CD4-positive, alpha-beta T cell treated with Interleukin-6 at 100 ng/mL for 8 hours (primary cell): ENCODE results near the gene ANO10.
"Not testable (repeated sequence)": the region's sequence is repeated elsewhere in the genome, so short reads cannot be mapped to it uniquely, and the experiment has no call there.

Source experiments
- DNase-seq: peaks from one replicate; pipeline ENCODE4 v3.0.0-alpha.2; 2020; ENCODE audit warnings: mixed read lengths, low spot score

ANO10 gene

DNA sequence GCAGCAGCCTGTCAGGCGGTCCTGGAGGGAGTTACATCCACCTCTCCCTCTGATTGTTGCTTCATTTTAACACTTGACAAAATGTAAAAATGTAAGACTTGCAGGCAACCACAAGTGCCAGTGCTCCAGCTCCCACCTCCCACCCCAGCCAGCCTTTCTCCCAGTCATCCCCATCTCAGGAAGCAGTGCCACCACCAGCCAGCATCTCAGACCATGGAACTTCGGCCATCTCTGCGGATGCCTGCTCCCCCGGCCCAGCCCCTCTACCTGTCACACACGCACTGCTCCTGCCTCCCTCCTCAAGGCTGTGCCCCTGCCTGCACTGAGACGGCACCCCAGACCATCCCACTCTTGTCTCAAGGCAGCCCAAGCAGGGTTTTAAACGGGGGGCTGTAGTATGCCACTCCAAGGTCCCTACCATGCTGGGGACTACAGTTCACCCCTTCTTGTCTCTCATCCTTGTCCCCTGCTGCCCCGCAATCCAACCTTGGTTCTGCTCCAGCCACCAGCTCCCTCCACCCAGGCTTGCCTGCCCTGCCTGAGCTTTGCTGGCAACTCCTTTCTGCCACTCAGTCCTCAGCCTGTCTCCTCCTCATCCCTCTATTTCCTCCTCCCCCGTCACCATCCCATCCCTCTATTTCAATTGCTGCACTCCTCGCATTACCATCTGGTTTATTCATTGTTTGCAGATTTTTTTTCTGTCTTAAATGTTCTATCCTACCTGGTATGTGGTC is 249.6 kb downstream of the ANO10 start:
- no peak for DNase-seq

DNA sequence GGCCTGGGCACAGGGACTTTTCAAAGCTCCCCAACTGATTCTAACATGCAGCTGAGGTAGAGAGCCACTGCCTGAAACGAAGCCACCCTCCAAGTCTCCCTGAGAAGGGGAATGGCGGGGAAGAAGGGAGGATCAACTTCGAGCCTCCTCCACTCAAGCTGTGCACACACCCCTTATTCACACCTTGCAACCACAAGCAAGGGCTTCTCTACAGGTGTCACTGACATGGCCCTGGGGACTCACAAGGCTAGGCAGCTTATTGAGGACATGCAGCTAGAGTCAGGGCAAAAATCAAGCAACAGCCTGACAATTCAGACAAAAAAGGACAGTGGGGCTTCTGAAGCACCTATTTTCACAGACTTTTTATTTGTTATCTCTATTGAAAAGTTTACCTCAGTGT is 250.3 kb downstream of the ANO10 start:
- no peak for DNase-seq

DNA sequence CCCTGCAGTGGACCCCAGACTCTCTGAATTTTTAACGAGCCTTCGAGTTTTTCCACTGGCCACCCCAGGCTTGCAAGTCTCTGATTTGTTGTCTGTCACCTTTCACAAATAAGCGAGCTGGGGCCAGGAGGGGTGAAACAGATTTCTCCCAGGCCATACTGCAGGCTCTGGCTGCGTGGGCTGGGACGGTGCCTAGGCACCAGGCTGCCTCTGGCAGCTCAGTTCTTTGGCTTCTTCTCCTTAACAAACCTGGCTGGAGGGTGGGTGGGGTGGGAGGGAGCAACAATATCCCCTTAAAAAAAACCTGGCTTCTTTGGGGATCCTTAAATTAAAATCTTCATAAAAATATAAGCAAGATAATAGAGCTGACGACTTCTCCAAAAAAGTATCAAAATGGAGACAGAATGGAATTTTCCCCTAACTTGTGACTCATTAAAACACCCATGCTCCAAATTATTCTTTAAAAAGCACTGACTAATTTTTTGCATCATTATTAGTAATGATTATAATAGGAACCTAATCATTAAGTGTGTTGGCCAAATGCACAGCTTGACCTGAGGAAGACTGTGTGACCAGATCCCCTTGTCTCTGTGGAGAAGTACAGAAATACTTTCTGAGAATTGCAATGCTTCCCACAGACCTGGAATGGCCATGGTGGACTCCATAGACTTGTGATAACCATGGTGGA is 251.4 kb downstream of the ANO10 start:
- no peak for DNase-seq

DNA sequence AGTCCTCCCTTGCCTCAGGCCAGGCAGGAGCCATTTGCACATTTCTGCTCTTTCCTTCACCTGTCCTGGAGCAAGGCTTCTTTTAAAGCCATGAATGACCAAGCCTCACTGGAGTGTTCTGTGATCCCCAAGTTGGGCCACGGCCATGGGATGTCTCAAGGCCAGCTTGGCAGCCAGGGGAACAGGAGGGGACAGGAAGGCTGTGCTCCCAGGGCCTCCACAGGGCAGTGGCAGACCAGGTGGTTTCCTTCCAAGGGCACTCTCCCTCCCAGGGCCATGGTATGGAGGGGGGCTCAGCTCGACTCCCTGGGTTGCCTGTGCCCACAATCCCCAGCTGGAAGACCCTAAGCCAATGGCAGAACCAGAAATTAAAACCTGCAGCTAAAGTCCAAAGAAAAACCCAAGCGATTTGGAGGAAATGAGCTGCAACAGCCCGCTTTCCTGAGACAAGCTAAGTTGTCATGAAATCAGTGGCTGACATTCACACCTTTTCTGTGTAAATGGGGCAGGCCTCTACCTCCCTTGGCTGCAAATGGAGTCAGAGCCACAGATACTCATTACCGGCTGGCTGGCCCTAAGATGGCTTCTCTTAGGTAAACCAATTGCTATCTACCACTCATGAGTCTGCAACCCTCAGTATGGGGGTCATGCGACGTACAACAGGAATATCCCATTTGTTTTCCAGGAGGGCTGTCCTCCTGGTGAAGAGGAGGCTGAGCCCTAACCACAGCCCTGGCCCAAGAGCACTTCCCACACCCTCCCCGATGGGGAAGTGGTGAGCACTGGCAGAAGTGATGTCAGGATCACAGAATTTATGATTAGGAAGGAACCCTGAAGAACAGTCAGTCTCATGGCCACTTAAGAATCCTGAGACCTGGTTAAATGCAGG is 252.2 kb downstream of the ANO10 start:
- no peak for DNase-seq

DNA sequence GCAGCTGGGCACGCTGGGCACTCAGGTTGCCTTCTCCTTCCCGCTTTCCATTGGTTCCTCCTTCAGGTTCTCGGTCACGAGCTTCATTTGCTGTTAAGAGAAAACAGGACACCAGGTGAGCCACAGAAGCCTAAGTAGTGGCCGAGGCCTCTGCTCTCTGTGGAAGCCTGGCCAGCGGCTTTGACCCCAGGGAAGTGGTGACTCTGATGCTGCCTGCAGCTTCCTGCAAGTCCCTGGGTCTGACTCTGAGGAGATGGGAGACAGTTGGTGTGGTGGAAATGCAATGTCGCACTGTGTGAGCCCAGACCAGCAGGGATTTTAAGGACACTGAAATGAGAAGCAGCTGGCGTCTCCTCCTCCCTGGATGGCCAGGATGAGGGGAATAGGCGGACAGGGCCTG is 254.9 kb downstream of the ANO10 start:
- no peak for DNase-seq

DNA sequence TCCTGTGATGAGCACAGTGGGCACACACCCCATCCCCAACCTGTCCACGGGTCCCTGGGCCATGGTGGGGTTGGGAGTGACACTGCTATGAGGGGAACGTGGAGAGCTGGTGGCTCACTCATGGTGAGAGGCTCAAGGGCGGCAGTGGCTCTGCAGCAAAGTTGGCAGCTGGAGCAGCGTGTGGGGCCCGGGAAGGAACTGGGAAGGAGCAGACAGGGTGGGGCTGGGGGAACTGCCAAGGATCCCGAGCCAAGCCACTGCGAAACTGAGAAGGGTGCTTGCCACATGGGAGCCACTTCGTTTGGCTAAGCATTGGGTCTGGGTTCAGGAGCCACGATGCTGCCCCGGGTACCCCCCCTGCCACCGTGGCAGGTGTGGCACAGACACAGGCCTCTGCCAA is 255.3 kb downstream of the ANO10 start:
- no peak for DNase-seq

DNA sequence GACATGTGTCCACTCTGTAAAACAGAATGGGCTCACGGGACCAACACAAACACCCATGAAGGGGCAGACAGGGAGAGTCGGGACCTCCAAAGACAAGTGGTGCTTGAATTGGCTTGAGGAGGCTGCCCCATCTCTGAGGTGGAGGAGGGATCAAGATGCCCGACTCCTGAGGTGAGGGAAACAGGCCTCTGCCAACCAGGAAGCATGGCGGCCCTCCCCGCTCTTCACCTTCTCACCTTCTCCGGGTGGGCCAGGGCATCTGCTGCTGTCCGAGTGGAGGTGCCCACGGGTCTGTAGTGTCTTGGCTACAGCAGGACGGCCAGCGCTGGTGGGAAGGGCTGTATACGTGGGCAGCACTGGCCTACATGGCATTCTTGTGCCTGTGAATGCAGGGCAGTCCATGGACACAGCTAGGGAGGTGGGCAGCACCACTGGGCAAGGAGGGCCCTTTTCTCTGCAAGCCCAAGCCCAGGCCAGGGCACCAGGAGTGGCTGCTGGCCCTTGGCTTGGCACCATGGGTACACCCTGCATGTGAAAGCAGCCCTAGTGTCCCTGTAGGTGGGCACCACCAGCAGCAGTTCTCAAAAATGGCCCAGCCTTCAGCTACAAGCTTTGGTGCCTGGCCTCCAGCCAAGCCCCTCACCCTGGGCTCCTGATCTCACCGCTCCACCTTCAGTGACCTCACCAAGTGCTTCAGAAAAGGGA is 256.1 kb downstream of the ANO10 start:
- DNase-seq, result no peak

DNA sequence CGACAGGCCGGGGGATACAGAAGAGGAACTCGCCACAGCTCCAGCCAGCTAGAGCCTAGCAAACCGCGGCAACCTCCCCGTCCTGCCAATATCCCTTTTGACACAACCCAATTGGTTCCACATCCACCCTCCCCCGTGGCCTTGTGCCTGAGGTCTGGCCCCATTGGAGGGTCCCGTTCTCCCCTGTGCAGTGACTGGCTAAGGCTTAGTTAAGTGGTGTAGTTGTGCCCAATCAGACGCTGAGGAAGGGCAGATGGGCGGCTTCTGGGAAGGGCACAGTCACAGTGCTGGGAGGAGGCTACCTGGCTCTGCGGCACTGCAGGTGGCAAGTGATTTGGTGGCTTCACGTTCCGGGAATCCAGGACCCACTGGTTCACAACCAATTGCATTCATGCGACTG is 256.9 kb downstream of the ANO10 start:
- no peak for DNase-seq

DNA sequence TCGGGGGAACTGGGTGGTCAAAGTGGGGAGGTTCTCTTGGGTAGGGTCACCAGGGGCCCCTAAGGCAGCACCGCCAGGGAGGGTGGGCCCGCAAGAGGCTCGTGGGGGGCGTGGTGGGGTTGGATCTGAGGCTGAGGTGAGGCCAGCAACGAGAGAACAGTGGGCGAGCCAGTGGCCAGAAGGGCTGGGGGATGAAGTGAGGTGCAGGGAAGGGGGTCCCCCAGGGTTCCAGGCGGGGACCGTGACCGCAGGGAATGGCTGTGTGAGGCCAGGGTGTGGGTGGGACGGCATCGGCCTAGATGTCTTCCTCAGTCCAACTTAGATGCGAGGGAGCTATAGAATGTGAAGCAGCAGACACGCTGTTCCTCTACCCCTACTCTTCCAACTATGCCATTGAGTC is 257.3 kb downstream of the ANO10 start:
- DNase-seq, result no peak

DNA sequence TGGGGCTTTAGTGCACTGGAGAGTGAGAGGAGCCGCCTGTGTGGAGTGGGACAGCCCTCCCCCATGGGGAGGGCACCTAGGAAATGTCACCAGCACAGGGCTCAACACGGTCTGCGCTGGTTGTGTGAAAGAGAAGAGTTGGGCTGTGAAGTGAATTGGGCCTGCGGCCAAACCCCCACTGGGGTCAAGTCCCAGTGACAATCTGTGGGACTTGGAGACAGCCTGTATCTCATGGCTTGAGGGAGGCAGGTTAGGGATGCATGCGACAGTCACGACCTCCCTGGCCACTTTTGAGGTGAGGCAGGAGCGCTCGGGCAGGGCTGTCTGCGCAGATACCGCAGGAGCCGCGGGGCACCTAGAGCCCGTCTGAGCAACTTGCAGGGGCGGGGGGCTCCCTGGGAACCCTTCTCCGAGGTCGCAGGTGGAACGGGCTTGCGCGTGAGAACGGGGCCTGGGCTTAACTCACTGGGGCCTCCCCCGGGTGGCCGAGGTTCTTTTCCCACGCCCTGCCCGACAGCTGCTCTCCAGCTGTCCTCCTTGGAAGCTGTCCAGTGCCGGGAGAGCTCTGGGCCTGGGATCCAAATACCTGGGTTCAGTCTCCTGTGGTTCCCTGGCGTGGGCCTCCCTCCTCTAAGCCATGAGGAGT is 258.1 kb downstream of the ANO10 start:
- no peak for DNase-seq

DNA sequence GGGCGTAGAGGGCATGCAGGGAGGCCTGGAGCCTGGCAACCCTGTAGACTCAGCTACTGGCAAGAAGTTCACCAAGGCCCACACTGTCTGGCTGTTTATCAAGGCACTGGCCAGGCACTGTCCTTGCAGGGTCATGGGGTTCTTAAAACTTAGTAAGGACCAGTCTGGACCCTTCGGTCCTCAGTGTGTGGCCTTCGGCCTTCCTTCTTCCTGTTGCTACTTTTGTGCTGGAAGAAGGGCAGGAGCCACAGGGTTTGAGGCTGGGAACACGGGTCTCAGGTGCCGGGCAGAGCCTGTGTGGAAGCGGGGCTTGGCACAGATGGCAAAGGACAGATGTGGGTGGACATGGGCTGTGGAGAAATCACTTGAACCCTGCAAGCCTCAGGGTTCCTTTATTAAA is 258.9 kb downstream of the ANO10 start:
- no peak for DNase-seq

DNA sequence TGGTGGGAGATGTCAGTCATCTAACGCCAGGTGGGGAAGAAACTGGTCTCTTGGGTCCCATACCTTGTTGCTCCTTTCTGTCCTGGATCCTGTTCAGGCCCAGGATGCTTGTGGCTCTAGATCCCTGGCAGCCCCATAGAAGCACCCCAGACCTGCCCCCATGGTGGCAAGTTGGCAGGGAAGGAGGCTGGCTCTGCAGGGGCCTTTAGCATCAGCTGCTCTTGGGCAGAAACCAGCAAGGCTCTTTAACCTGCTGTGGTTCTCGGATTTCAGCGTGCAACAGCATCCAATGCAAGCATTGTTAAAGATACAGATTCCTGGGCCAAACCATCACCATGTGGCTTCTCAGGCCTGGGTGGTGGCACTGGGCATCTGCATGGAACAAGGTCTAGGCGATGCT is 259.6 kb downstream of the ANO10 start:
- DNase-seq, result no peak

DNA sequence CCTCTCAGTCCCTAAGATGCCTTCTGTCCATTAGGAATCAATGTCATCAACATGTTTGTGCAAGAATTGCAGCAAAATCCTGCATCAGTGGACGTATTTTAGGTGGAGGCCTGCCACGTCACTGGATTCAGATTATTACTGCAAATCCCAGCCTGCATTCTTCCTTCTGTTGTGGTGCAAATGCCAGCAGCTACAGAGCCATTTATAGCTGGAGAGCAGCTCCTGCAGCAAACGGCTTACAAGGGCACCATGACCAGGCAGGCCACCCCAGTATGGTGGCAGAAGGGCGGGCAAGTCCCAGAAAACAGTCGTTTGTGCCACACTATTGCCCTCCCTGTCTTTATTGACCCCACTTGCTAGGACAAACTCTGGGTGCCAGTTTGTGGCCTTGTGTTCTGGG is 260.7 kb downstream of the ANO10 start:
- DNase-seq, result no peak

DNA sequence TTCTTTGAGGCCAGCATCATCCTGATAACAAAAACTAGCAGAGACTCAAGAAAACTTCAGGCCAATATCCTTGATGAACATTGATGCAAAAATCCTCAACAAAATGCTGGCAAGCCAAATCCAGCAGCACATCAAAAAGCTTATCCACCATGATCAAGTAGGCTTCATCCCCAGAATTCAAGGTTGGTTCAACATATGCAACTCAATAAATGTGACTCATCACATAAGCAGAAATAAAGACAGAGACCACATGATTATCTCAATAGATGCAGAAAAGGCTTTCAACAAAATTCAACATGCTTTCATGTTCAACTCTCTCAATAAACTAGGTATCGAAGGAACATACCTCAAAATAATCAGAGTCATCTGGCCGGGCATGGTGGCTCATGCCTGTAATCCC is 265.8 kb downstream of the ANO10 start:
- DNase-seq, result not testable (repeated sequence)

DNA sequence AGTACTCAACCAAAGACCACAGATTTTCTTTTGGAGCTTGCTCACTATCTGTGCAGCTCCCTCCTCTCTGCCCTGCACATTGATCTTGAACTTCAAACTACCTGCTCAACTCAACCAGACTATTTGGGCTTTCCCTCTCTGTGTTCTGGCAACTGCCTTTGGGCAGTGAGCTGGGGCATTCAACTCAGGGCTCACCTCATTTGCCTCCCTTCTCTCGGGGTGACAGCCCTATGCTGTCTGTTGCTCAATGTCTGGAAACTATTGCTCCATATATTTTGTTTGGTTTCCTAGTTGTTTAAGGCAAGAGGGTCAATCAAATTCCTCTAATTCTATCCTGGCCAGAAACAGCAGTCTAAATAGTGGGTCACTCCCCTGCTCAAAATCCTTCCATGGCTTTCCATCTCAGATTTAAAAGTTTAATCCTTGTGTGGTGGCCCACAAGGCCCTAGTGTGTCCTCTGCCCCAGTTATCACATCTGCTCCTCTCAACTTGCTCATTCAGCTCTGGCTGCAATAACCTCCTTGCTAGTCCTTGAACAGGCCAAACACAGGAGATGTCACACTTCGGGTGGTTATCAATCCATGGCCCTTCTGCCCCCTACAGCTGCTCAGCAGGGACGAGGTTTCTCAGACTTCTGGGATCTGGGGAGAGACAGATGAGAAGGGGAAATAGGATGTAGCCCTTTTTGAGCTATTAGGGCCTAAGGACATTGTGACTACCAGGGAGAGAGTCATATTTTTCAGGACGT is 267.7 kb downstream of the ANO10 start:
- DNase-seq, result no peak

DNA sequence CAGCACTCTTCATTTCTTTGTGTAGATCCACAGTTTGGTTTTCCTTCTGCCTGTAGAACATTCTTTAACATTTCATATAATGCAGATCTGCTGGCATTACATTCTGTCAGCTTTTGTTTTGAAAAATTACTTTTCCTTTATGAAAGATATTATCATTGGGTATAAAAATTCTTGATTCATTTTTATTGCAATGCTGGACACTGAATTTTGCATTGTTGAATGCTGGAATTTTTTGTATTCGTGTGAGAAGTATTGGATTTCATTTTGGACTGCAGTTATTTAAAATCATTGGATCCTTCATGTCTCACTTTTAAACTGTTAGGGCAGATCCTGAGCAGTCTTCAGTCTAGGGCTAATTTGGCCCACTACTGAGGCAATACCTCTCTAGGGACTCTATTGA is 268.4 kb downstream of the ANO10 start:
- no peak for DNase-seq

DNA sequence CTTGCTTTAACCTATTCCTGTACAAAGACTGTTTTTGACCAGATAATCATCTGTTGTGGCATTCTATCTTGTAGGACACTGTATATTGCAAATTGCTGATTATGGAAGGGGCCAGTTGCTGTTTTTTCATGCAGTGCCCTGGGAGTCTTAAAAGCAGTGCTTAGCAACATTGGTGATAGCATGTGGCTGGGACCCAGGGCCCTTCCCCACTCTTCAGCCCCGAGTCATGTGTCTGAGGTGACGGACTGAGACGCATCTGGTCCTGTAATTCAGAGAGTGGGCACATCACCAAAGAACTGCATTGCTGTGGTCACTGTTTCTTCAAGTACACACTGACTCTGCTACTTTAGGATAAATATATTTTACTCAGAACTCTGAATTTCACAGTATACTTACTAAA is 272.1 kb downstream of the ANO10 start:
- no peak for DNase-seq

DNA sequence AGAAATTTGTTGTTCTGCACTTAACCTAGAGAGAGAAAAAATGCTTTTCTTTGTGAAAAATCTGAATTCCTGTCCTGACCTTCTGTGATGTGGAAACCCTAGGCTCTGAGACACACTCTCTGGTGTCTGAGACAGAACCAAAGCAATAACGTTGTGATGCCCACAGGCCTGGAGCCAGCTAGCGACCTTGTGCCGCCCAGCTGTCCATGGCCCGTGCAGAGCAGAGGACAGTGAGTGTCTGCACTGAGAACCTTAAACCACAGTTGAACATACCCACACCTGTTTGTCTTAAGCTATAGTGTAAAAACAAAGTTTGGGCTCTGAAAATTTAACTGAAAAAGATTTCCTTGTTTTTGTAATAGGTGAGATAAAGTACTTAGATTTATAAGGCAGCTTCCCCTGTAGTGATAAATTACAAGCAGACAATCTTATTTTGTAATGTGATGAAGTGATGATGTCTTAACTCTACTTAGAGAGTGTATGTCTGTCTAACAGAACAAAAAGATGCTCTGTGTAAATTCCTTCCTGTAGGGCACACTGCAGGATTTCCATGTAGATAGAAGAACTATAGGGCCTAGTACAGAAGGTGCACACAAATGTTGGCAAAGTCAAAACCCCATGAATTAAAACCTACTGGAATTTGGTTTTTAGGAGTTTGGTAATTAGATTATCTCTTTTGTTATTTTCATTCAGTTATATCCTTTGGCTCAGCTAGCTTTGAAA is 272.8 kb downstream of the ANO10 start:
- DNase-seq, result no peak

DNA sequence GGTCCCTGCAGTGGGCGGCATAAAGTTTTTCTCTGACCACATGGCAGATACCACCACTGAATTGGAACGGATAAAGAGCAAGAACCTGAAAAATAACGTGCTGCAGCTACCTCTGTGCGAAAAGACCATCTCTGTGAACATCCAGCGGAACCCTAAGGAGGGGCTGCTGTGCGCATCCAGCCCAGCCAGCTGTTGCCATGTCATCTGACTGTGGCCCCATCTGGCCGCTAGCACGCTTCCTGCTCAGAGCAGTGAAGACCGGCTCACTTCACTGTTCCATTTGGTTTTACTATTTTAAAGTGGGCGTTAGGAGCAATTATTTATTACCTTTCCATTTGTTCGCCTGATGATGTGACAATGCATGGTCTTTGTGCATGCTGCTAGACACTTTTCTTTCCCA is 273.5 kb downstream of the ANO10 start:
- no peak for DNase-seq

DNA sequence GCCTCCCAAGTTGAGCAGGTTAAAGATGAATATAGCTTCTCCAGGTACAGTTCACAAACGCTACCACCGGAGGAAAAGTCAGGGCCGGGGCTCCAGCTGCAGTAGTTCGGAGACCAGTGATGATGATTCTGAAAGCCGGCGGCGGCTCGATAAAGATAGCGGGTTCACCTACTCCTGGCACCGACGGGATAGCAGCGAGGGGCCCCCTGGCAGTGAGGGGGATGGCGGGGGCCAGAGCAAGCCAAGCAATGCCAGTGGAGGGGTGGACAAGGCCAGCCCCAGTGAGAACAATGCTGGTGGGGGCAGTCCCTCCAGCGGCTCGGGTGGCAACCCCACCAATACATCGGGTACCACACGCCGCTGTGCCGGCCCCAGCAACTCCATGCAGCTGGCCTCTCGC is 274.0 kb downstream of the ANO10 start:
- no peak for DNase-seq
